ENCODE data around the gene SRRM4. TPM values are rescaled to one million over a fixed set of nuclear protein-coding genes. Genes with fewer than 3 reads are reported as not detected.

Gene SRRM4
- total RNA-seq, 4 donors from 2014 or later: under 0.01 to 0.14 (median 0.09) TPM; not detected in 1

DNA sequence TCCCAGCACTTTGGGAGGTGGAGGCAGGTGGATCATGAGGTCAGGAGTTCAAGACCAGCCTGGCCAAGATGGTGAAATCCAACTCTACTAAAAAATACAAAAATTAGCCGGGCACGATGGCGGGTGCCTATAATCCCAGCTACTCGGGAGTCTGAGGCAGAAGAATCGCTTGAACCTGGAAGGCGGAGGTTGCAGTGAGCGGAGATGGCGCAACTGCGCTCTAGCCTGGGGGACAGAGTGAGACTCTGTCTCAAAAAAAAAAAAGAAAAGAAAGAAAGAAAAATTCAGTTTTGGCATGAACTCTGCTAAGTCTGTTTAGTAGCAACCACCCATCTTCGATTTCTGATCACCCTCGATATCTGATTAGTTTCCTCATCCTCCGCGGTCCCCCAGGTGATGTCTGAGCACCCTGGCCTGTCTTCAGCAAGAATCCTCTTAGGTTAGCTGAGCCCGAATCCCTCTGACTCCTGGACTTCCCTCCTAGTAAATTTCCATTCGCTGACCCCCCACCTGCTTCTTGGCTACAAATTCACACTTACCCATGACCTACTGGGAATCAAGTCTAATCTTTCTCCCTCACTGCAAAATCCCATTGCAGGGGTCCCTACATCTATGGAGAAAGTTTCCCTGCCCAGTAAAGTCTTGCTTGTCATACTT lies 196.5 kb downstream of the SRRM4 start:
- Histone ChIP-seq H3K27me3 (no peaks in the 10 kb centered on the region), H3K27ac (peak overlapping the region; percentile 82 to 94), H3K9me3 (no peaks in the 10 kb centered on the region), H3K36me3 (no peaks in the 10 kb centered on the region), H3K4me1 (no peaks in the 10 kb centered on the region), H3K4me3 (no peak overlapping the region)
- no peak for DNase-seq
- no peak for TF ChIP-seq POLR2A (IDR thresholded peaks at IDR 0.05)
- intact Hi-C loops (cut with DNase I; ENCODE audit: low total_unique reads): no loop called here

DNA sequence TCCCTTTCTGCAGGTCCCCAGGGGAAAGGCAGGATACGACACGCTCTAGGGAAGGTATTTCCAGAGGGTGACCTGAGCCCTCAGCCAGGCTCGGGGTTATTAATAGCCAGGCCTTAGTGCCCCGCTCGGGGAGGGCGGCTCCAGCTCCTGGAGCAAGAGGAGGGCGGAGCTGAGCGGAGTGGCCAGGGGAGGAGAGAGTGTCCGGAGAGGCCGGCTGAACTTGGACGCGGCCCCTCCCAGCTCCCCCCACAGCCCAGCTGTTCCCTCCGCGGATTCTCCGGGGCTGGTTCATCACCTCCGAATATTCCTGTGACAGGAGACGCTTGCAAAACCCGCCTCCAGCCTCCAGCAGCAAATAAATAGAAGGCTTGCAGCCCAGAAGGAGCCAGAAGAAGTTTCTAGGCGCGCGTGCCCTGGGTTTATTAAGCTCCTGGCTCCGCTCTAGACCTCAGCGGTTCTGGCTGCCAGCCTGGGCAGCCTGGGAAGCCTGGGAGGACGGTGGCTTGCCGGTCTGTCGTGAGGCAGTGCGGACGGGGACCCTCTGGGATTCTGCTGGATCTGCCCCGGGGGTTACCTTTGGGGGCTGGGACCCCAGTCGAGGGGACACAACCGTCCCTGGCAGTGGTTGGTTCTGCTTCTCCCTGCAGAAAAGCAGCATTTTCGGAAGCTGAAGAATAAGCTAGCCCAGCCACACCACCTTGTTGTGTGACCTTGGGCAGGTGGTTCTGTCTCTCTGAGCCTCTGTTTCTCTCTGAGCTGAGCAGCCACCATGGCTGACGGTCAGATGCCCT lies 197.4 kb downstream of the SRRM4 start, which contains the start of gene HSPB8:
Gene HSPB8 (plus strand): TSS at position 388 of the 791 bp plus-strand sequence. CDS start 382 bp downstream, at position 770.
- Histone ChIP-seq H3K9me3 (no peaks in the 10 kb centered on the region), H3K27me3 (no peaks in the 10 kb centered on the region), H3K4me3 (peak within 1 kb of the TSS; percentile 54 to 77), H3K27ac (peak within 1 kb of the TSS; percentile 82 to 94), H3K36me3 (no peaks in the 10 kb centered on the region), H3K4me1 (no peaks in the 10 kb centered on the region)
- peak; percentile 79 to 82 for TF ChIP-seq POLR2A (IDR thresholded peaks at IDR 0.05)
- TF ChIP-seq, protein P1, sequence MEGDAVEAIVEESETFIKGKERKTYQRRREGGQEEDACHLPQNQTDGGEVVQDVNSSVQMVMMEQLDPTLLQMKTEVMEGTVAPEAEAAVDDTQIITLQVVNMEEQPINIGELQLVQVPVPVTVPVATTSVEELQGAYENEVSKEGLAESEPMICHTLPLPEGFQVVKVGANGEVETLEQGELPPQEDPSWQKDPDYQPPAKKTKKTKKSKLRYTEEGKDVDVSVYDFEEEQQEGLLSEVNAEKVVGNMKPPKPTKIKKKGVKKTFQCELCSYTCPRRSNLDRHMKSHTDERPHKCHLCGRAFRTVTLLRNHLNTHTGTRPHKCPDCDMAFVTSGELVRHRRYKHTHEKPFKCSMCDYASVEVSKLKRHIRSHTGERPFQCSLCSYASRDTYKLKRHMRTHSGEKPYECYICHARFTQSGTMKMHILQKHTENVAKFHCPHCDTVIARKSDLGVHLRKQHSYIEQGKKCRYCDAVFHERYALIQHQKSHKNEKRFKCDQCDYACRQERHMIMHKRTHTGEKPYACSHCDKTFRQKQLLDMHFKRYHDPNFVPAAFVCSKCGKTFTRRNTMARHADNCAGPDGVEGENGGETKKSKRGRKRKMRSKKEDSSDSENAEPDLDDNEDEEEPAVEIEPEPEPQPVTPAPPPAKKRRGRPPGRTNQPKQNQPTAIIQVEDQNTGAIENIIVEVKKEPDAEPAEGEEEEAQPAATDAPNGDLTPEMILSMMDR (IDR thresholded peaks at IDR 0.05): no peak
- peak; percentile 89 to 94 for DNase-seq
- intact Hi-C loops (cut with DNase I; ENCODE audit: low total_unique reads): no loop called here

DNA sequence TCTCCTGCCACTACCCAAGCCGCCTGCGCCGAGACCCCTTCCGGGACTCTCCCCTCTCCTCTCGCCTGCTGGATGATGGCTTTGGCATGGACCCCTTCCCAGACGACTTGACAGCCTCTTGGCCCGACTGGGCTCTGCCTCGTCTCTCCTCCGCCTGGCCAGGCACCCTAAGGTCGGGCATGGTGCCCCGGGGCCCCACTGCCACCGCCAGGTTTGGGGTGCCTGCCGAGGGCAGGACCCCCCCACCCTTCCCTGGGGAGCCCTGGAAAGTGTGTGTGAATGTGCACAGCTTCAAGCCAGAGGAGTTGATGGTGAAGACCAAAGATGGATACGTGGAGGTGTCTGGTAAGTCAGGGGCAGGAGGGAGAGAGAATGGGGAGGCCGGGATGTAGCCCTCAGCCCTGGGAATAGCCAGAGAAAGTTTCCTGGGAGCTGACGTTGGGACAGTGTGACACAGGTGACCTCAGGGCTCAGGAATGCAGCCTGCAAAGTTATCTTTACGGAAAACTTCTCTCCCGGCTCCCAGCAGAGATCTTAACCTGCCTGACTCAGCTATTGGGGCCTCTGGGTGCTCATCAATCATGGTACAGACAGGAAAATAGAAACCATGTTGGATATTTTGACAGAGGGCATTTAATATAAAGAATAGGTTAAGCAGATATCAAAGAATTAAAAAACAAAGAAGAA lies 198.1 kb downstream of the SRRM4 start:
- H3K36me3 ChIP-seq: no peaks in the 10 kb centered on the region
- H3K9me3 ChIP-seq: no peaks in the 10 kb centered on the region
- peak overlapping the region; percentile 82 to 94 for H3K27ac ChIP-seq
- H3K27me3 ChIP-seq: no peaks in the 10 kb centered on the region
- H3K4me3 ChIP-seq: peak overlapping the region; percentile 54 to 77
- DNase-seq: peak in 1 of 2 donors; percentile 41
- no peaks in the 10 kb centered on the region for H3K4me1 ChIP-seq
- intact Hi-C loops (cut with DNase I; ENCODE audit: low total_unique reads): no loop called here
- peak in 1 of 2 donors; percentile 21 for TF ChIP-seq POLR2A (IDR thresholded peaks at IDR 0.05)
- TF ChIP-seq, protein P1 (IDR thresholded peaks at IDR 0.05): no peak

DNA sequence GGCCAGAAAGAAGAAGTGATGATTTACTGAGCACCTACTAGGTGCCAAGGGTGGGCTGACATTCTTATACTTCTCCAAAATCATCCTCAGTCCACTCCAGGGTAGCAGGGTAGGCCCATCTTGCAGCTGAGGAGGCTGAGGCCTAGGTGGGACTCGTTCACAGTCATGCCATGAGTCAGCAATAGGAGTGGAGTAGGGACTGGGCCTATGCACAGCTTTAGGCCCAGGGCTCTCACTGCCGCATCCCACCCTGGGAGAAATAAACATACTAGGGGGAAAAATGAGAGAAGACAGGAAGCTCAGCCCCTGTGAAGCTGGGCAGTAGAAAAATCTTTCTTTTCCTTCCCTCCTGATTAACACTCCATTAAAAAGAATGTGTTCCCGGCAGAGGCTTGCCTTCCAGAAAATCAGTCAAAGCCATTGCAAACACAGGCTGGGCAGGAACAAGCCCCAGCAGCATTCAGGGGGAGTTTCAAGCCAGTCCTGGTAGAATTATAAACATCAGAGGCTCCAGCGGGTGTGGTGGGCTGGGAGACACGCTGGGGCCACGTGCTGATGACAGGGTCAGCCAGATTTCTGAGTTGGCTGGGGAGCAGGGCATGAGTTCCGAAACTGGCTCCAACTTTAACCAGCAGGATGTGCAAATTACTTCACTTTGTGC lies 199.2 kb downstream of the SRRM4 start:
- Histone ChIP-seq H3K27me3 (no peaks in the 10 kb centered on the region), H3K27ac (peak overlapping the region; percentile 82 to 94), H3K9me3 (no peaks in the 10 kb centered on the region), H3K36me3 (no peaks in the 10 kb centered on the region), H3K4me3 (peak overlapping the region; percentile 54 to 77), H3K4me1 (no peaks in the 10 kb centered on the region)
- intact Hi-C loops (cut with DNase I; ENCODE audit: low total_unique reads): no loop called here
- DNase-seq: peak; percentile 47 to 51
- no peak for TF ChIP-seq POLR2A (IDR thresholded peaks at IDR 0.05)
- TF ChIP-seq, protein P1 (IDR thresholded peaks at IDR 0.05): no peak

DNA sequence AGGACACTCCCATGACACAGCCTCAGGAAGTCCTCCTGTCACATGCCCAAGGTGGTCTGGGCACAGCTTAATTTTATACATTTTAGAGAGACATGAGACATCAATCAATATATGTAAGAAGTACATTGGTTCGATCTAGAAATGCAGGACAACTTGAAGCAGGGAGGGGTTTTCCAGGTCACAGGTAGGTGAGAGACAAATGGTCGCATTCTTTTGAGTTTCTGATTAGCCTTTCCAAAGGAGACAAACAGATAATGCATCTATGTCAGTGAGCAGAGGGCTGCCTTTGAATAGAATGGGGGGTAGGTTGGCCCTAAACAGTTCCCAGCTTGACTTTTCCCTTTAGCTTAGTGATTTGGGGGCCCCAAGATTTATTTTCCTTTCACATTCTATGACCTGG lies 199.9 kb downstream of the SRRM4 start:
- Histone ChIP-seq H3K9me3 (no peaks in the 10 kb centered on the region), H3K4me1 (no peaks in the 10 kb centered on the region), H3K36me3 (no peaks in the 10 kb centered on the region), H3K4me3 (peak overlapping the region; percentile 54 to 77), H3K27me3 (no peaks in the 10 kb centered on the region), H3K27ac (peak overlapping the region; percentile 82 to 94)
- no peak for DNase-seq
- intact Hi-C loops (cut with DNase I; ENCODE audit: low total_unique reads): no loop called here
- TF ChIP-seq, protein P1 (IDR thresholded peaks at IDR 0.05): no peak
- TF ChIP-seq POLR2A (IDR thresholded peaks at IDR 0.05): no peak

Measured in uterus (tissue), 4 donors.